ENCODE results near the gene CCSER2.

CCSER2 gene

DNA sequence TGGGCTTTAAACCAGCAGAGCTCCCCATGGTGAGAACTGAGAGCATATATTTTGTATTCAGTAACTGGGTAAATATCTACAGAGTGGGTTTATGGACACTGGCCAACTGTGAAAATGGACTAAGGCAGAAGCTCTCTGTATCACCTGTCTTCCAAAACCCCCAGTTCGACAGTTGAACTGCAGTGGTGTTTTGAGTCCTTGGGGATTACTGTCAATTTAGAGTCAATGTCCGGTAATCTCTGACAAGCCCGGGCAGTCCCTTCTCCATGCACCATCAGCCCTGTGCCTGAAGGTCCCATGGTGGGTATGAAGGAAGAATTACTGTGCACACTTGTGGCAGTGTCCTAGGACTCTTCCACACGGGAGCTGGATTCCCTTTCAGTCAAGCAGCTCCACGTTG lies 235.0 kb downstream of the CCSER2 start:
- Histone ChIP-seq H3K27ac (ENCODE audit: low read length, poor library complexity, severe bottlenecking) (no peak overlapping the region), H3K9me3 (ENCODE audit: control insufficient read depth, low read length) (no peaks in the 10 kb centered on the region), H3K9ac (ENCODE audit: low read length) (no peak overlapping the region), H3K27me3 (ENCODE audit: control insufficient read depth in 1 of 2, insufficient read depth in 1 of 2, low read length in 2 of 2) (peaks cover 0 to 10% of the 10 kb centered on the region in 2 experiments), H4K91ac (ENCODE audit: low read length) (no peak overlapping the region), H2BK12ac (ENCODE audit: low read length in 2 of 2) (no peak overlapping the region), H3K4ac (ENCODE audit: low read depth in 1 of 2, low read length in 2 of 2) (no peak overlapping the region), H3K18ac (ENCODE audit: low read depth in 1 of 2, low read length in 2 of 2) (no peak overlapping the region), H2AK5ac (ENCODE audit: low read length, severe bottlenecking) (no peak overlapping the region), H3K4me3 (ENCODE audit: insufficient read depth in 1 of 2, low read depth in 1 of 2, low read length in 2 of 2) (no peak overlapping the region), H2BK15ac (ENCODE audit: low read depth, poor library complexity, severe bottlenecking) (no peak overlapping the region), H3K23ac (ENCODE audit: low read length in 2 of 2) (no peak overlapping the region), H3K79me1 (replicated peaks; ENCODE audit: low read length, poor library complexity, severe bottlenecking) (no peaks in the 10 kb centered on the region), H2AFZ (ENCODE audit: low read depth, low read length) (no peak overlapping the region), H2BK5ac (ENCODE audit: low read depth, low read length, poor library complexity, severe bottlenecking) (no peak overlapping the region), H3K4me1 (ENCODE audit: control insufficient read depth, insufficient read depth, low read depth, low read length) (no peaks in the 10 kb centered on the region), H4K8ac (ENCODE audit: low read length) (no peak overlapping the region), H3K36me3 (ENCODE audit: control insufficient read depth in 1 of 2, insufficient read depth in 2 of 2, low read depth in 1 of 2, low read length in 2 of 2) (no peaks in the 10 kb centered on the region), H3K4me2 (ENCODE audit: low read length, poor library complexity, severe bottlenecking) (no peak overlapping the region), H2BK120ac (ENCODE audit: low read depth, low read length) (no peak overlapping the region), H3K14ac (ENCODE audit: low read length in 2 of 2) (no peak overlapping the region)
- no peak for DNase-seq
- WGBS = 73% methylated on average over 5 of the region's 5 CpGs

DNA sequence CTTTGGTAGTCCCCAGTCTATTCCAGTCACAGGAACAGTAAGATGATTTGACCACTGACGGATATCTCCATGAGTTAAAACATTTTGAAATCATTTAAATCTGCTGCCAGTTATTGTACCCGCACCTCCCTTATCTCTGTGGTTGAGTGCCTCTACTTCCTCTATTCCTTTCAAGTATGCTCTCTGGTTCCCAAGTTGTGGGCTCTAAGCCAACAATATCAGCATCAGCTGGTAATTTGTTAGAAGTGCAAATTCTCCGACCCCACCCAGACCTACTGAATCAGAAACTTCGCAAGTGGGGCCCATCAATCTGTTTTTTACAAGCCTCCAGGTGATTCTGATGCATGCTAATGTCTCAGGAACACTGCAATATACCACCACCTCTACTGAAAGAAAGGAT lies 235.5 kb downstream of the CCSER2 start:
- H3K14ac ChIP-seq (ENCODE audit: low read length in 2 of 2) = no peak overlapping the region
- WGBS = 82% methylated on average over 4 of the region's 4 CpGs
- H3K27ac ChIP-seq (ENCODE audit: low read length, poor library complexity, severe bottlenecking) = no peak overlapping the region
- no peak overlapping the region for H3K4me2 ChIP-seq (ENCODE audit: low read length, poor library complexity, severe bottlenecking)
- H2BK5ac ChIP-seq (ENCODE audit: low read depth, low read length, poor library complexity, severe bottlenecking) = no peak overlapping the region
- H3K79me1 ChIP-seq (replicated peaks; ENCODE audit: low read length, poor library complexity, severe bottlenecking) = no peaks in the 10 kb centered on the region
- no peak overlapping the region for H3K4ac ChIP-seq (ENCODE audit: low read depth in 1 of 2, low read length in 2 of 2)
- no peak overlapping the region for H3K18ac ChIP-seq (ENCODE audit: low read depth in 1 of 2, low read length in 2 of 2)
- no peak overlapping the region for H3K23ac ChIP-seq (ENCODE audit: low read length in 2 of 2)
- H3K36me3 ChIP-seq (ENCODE audit: control insufficient read depth in 1 of 2, insufficient read depth in 2 of 2, low read depth in 1 of 2, low read length in 2 of 2) = no peaks in the 10 kb centered on the region
- H3K27me3 ChIP-seq (ENCODE audit: control insufficient read depth in 1 of 2, insufficient read depth in 1 of 2, low read length in 2 of 2) = peaks cover 0 to 10% of the 10 kb centered on the region in 2 experiments
- no peaks in the 10 kb centered on the region for H3K9me3 ChIP-seq (ENCODE audit: control insufficient read depth, low read length)
- DNase-seq = no peak
- H3K9ac ChIP-seq (ENCODE audit: low read length) = no peak overlapping the region
- H3K4me1 ChIP-seq (ENCODE audit: control insufficient read depth, insufficient read depth, low read depth, low read length) = no peaks in the 10 kb centered on the region
- H2BK120ac ChIP-seq (ENCODE audit: low read depth, low read length) = no peak overlapping the region
- no peak overlapping the region for H4K91ac ChIP-seq (ENCODE audit: low read length)
- H2AFZ ChIP-seq (ENCODE audit: low read depth, low read length) = no peak overlapping the region
- no peak overlapping the region for H2BK15ac ChIP-seq (ENCODE audit: low read depth, poor library complexity, severe bottlenecking)
- H2BK12ac ChIP-seq (ENCODE audit: low read length in 2 of 2) = no peak overlapping the region
- H2AK5ac ChIP-seq (ENCODE audit: low read length, severe bottlenecking) = no peak overlapping the region
- no peak overlapping the region for H3K4me3 ChIP-seq (ENCODE audit: insufficient read depth in 1 of 2, low read depth in 1 of 2, low read length in 2 of 2)
- no peak overlapping the region for H4K8ac ChIP-seq (ENCODE audit: low read length)

DNA sequence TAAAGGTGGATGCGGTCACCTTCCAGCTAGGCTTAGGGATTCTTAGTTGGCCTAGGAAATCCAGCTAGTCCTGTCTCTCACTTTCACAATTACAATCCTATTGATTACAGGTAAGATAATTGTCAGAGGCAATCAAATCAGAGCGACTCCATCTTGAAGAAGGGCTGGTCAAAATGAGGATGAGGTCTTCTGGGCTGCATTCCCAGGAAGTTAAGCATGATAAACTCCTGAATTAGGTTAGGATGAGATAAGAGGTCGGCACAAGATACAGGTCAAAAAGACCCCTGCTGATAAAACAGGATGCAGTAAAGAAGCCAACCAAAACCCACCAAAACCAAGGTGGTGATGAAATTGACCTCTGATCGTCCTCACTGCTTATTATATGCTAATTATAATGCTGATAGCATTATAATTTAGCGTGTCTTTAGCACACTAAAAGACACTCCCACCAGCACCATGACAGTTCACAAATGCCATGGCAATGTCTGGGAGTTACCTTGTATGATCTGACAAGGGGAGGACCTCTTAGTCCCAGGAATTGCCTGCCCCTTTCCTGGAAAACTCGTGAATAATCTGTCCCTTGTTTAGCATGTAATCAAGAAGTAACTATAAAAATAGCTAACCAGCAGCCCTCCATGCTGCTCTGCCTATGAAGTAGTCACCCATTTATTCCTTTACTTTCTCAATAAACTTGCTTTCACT lies 237.6 kb downstream of the CCSER2 start:
- no peak overlapping the region for H2AK5ac ChIP-seq (ENCODE audit: low read length, severe bottlenecking)
- no peak overlapping the region for H2BK15ac ChIP-seq (ENCODE audit: low read depth, poor library complexity, severe bottlenecking)
- H2AFZ ChIP-seq (ENCODE audit: low read depth, low read length) = no peak overlapping the region
- H3K18ac ChIP-seq (ENCODE audit: low read depth in 1 of 2, low read length in 2 of 2) = no peak overlapping the region
- H4K8ac ChIP-seq (ENCODE audit: low read length) = no peak overlapping the region
- no peak overlapping the region for H3K23ac ChIP-seq (ENCODE audit: low read length in 2 of 2)
- no peak overlapping the region for H2BK12ac ChIP-seq (ENCODE audit: low read length in 2 of 2)
- H3K36me3 ChIP-seq (ENCODE audit: control insufficient read depth in 1 of 2, insufficient read depth in 2 of 2, low read depth in 1 of 2, low read length in 2 of 2) = no peaks in the 10 kb centered on the region
- H3K4me2 ChIP-seq (ENCODE audit: low read length, poor library complexity, severe bottlenecking) = no peak overlapping the region
- no peak overlapping the region for H2BK5ac ChIP-seq (ENCODE audit: low read depth, low read length, poor library complexity, severe bottlenecking)
- no peak overlapping the region for H4K91ac ChIP-seq (ENCODE audit: low read length)
- H3K79me1 ChIP-seq (replicated peaks; ENCODE audit: low read length, poor library complexity, severe bottlenecking) = no peaks in the 10 kb centered on the region
- H3K4ac ChIP-seq (ENCODE audit: low read depth in 1 of 2, low read length in 2 of 2) = no peak overlapping the region
- H3K4me3 ChIP-seq (ENCODE audit: insufficient read depth in 1 of 2, low read depth in 1 of 2, low read length in 2 of 2) = no peak overlapping the region
- H3K9ac ChIP-seq (ENCODE audit: low read length) = no peak overlapping the region
- H2BK120ac ChIP-seq (ENCODE audit: low read depth, low read length) = no peak overlapping the region
- no peaks in the 10 kb centered on the region for H3K9me3 ChIP-seq (ENCODE audit: control insufficient read depth, low read length)
- no peak overlapping the region for H3K27ac ChIP-seq (ENCODE audit: low read length, poor library complexity, severe bottlenecking)
- no peak overlapping the region for H3K14ac ChIP-seq (ENCODE audit: low read length in 2 of 2)
- 39% methylated on average over 4 of the region's 6 CpGs for WGBS
- no peaks in the 10 kb centered on the region for H3K4me1 ChIP-seq (ENCODE audit: control insufficient read depth, insufficient read depth, low read depth, low read length)
- peaks cover 0 to 10% of the 10 kb centered on the region in 2 experiments for H3K27me3 ChIP-seq (ENCODE audit: control insufficient read depth in 1 of 2, insufficient read depth in 1 of 2, low read length in 2 of 2)
- no peak for DNase-seq

DNA sequence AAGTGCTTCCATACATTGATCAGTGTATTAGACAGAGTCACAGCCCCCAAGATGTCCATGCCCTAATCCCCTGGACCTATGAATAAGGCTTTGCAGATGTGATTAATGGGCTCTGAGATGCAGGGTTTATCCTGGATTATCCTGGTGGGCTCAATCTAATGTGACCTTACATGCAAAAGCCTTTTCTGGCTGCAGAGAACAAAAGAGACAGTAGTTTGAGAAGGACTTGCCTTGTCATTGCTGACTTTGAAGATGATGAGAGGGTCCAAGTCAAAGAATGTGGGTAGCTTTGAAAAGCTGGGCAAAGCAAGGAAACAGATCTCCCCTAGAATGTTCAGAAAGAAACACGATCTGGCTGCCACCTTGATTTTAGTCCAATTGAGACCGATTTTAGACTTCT lies 238.7 kb downstream of the CCSER2 start:
- no peak overlapping the region for H2BK120ac ChIP-seq (ENCODE audit: low read depth, low read length)
- H3K79me1 ChIP-seq (replicated peaks; ENCODE audit: low read length, poor library complexity, severe bottlenecking) = no peaks in the 10 kb centered on the region
- H3K4me3 ChIP-seq (ENCODE audit: insufficient read depth in 1 of 2, low read depth in 1 of 2, low read length in 2 of 2) = no peak overlapping the region
- H2BK12ac ChIP-seq (ENCODE audit: low read length in 2 of 2) = no peak overlapping the region
- no peaks in the 10 kb centered on the region for H3K36me3 ChIP-seq (ENCODE audit: control insufficient read depth in 1 of 2, insufficient read depth in 2 of 2, low read depth in 1 of 2, low read length in 2 of 2)
- no peak overlapping the region for H3K9ac ChIP-seq (ENCODE audit: low read length)
- no peak overlapping the region for H2AFZ ChIP-seq (ENCODE audit: low read depth, low read length)
- no peaks in the 10 kb centered on the region for H3K4me1 ChIP-seq (ENCODE audit: control insufficient read depth, insufficient read depth, low read depth, low read length)
- H3K23ac ChIP-seq (ENCODE audit: low read length in 2 of 2) = no peak overlapping the region
- no peak overlapping the region for H3K18ac ChIP-seq (ENCODE audit: low read depth in 1 of 2, low read length in 2 of 2)
- DNase-seq = no peak
- 35% methylated on average over 2 of the region's 2 CpGs for WGBS
- H3K27me3 ChIP-seq (ENCODE audit: control insufficient read depth in 1 of 2, insufficient read depth in 1 of 2, low read length in 2 of 2) = peaks cover 0 to 10% of the 10 kb centered on the region in 2 experiments
- H4K91ac ChIP-seq (ENCODE audit: low read length) = no peak overlapping the region
- no peaks in the 10 kb centered on the region for H3K9me3 ChIP-seq (ENCODE audit: control insufficient read depth, low read length)
- H4K8ac ChIP-seq (ENCODE audit: low read length) = no peak overlapping the region
- no peak overlapping the region for H3K14ac ChIP-seq (ENCODE audit: low read length in 2 of 2)
- H2BK15ac ChIP-seq (ENCODE audit: low read depth, poor library complexity, severe bottlenecking) = no peak overlapping the region
- H2AK5ac ChIP-seq (ENCODE audit: low read length, severe bottlenecking) = no peak overlapping the region
- H3K4me2 ChIP-seq (ENCODE audit: low read length, poor library complexity, severe bottlenecking) = no peak overlapping the region
- H3K27ac ChIP-seq (ENCODE audit: low read length, poor library complexity, severe bottlenecking) = no peak overlapping the region
- no peak overlapping the region for H3K4ac ChIP-seq (ENCODE audit: low read depth in 1 of 2, low read length in 2 of 2)
- no peak overlapping the region for H2BK5ac ChIP-seq (ENCODE audit: low read depth, low read length, poor library complexity, severe bottlenecking)
